Measurements from ENCODE around the gene TUBB4B.

Gene TUBB4B

DNA sequence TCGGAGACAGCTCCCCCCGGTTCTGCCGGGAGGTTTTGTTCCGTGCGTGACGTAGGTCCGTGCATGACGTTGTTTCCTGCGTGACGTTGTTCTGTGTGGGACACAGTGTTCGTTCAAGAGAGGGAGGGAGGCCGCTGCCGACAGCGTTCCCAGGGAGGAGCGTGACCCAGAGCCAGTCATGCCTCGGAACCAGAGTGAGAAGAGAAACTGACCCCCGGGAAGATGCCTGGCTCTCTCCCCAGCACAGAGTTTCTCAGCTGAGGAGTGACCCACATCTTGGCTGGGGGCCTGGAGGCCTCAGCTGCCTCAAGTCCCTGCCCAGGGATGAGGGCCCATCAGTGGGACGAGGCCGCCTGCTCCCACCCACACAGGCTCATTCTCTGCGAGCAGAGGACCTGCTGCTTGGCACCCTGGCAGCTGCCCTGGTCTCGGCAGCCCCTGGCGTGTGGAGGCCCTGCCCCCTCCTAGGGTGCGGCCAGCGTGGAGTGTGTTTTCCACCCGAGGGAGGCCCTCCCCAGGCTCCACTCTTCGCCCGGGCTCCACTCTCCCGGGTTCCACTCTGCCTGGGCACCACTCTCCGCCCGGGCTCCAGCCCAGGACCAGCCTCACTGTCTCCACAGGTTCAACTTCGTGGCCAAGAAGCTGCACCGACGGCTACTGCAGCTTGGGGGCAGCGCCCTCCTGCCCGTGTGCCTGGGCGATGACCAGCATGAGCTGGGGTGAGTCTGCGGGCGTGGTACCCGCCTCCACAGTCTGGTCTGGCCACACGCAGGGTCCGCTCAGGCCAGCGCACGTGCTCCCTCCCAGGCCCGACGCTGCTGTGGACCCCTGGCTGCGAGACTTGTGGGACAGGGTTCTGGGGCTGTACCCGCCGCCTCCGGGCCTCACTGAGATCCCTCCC lies 27.7 kb upstream of the TUBB4B start:
- DNase-seq, result no peak

DNA sequence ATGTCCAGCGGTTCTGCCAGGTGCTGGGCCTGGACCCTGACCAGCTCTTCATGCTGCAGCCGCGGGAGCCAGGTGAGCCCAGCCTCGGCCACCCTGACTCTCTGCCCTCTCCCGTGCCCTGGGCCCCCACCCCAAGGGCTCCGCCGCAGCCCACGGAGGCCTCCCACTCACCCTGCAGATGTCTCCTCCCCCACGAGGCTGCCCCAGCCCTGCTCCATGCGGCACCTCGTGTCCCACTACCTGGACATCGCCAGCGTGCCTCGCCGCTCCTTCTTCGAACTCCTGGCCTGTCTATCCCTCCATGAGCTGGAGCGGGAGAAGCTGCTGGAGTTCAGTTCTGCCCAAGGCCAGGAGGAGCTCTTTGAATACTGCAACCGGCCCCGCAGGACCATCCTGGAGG lies 26.5 kb upstream of the TUBB4B start:
- DNase-seq, result no peak

DNA sequence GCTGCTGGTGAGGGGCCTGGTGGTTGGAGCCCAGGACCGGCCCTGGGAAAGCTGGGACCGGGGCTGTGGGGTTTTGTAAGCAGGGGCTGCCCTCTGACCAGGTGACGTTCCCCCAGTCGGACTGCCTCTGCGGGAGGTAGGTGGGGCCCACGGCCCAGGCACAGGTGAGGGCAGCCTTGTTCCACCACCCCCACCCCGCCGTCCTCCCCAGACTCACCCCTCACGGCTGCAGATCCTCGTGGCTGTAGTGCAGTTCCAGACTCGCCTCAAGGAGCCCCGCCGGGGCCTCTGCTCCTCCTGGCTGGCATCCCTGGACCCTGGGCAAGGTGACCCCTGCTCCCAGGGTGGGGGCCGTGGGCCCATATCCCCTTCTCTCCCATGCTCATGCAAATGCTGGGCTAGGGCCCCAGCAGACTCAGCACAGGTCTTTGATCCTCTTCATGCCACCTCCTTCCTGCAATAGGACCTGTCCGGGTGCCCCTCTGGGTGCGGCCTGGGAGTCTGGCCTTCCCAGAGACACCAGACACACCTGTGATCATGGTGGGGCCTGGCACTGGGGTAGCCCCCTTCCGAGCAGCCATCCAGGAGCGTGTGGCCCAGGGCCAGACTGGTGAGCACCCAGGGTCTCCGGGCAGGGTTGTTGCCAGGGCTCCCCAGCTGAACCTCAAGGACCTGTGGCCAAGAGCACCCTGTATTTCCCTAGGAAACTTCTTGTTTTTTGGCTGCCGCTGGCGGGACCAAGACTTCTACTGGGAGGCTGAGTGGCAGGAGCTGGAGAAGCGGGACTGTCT lies 25.7 kb upstream of the TUBB4B start:
- DNase-seq, result no peak

DNA sequence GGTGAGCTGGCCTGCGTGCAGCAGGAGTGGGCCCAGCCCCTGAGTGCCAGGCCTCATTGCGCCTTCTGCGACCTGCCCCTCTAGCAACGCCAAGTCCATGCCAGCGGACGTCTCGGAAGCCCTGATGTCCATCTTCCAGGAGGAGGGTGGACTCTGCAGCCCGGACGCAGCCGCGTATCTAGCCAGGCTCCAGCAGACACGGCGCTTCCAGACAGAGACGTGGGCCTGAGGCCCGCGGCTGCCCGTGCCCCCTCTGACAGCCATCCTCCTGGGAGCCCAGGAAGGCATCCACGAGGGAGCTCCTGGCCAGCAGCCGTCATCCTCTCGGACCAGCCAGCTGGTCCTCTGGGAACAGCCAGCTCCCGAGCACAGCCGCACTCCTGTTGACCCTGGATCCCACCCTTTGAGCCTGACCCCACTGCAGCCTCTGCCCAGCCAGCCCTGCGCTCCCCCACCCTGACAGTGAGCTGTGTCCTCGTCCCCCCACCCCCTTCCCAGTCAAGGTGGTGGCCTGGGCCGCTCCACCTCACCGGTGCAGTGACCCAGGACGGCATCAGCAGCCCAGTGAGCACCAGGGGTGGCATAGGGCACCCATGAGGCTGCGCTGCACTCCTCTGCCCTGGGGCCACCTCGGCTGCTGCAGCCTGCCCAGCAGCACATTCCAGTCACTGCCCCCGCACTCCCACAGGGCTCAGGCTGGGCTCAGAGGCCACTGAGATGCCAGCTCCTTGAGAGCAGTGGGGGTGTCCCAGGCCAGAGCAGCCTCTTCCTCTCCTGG lies 24.7 kb upstream of the TUBB4B start:
- no peak for DNase-seq

DNA sequence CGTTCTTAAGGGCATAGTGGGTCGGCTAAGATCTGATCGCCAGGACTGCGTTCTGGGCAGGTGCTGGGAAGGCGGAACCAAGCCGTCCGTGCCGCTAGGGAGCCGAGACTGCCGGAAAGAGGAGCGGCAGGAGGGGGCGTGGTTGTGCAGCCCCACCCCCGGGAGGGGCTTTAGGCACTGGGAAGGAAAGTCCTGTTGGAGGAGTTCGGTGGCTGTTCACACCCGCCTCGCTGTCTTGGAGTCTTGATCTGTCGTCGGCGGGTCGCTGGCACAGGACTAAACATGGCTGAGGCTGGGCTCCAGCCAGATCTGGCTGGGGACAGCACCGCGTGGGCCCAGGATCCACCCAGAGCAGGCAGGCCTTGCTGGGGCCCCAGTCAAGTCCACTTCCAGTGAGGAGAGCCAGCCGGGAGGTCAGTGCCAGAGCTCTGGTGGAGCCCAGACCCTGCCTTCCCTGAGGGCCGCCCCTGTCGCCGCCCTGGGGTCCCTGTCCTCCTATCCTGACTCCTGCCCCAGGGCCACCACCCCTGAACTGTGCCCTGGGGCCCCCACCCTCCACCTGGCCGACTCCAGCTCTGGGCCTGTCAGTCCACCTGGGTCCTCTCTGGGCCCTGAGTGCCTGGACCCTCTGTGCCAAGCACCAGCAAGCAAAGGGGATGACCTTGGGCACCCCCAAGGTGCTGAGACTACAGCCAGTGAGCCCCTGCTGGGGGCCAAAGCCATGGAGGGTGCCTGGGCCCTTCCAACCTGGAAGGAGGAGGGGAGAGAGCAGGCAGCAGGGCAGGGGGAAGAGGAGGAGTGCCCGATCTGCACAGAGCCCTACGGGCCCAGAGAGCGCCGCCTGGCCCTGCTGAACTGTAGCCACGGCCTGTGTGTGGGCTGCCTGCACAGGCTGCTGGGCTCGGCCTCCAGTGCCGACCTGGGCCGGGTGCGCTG lies 23.5 kb upstream of the TUBB4B start:
- no peak for DNase-seq

DNA sequence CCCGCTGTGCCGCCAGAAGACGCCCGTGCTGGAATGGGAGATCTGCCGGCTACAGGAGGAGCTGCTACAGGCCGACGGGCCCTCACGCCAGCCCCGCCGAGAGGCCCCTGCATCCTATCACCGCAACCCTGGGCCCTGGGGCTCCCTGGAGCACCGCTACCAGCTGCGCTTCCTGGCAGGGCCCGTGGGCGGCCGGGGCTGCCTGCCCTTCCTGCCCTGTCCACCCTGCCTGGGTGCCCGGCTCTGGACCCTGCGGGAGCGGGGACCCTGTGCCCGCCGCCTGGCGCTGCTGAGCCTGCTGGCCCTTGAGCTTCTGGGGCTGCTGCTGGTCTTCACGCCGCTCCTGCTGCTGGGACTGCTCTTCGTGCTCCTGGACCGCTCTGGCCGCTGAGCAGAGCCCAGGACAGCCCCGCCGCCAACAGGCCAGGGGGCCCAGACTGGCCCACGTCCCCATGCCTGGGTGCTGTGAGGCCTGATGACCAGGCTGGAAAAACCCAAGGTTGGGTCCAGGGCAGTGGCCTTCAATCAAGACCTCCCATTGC lies 22.8 kb upstream of the TUBB4B start:
- DNase-seq, result no peak

DNA sequence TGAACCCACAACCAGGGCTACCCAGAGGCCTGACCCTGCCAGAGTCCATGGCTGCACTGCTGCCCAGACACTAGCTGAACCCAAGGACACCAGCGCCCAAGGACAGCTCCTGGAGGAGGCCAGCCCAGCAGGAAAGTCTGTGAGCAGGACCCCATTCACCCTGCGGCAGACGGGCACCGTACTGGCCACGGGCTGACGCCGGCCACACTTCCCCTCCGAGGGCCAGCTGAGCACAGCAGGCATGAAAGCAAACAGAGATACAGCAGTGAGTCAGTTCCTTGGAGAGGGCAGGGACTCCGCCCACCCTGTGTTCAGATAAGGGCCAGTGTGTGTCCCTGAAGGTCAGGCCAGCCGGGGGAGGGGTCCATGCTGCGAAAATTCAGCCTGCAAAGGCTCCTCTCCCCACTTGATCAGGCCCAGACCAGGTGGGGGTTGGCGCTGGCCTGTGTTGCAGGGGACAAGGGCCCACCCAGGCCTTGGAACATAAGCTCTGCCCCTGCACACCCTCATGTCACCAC lies 22.3 kb upstream of the TUBB4B start:
- no peak for DNase-seq

DNA sequence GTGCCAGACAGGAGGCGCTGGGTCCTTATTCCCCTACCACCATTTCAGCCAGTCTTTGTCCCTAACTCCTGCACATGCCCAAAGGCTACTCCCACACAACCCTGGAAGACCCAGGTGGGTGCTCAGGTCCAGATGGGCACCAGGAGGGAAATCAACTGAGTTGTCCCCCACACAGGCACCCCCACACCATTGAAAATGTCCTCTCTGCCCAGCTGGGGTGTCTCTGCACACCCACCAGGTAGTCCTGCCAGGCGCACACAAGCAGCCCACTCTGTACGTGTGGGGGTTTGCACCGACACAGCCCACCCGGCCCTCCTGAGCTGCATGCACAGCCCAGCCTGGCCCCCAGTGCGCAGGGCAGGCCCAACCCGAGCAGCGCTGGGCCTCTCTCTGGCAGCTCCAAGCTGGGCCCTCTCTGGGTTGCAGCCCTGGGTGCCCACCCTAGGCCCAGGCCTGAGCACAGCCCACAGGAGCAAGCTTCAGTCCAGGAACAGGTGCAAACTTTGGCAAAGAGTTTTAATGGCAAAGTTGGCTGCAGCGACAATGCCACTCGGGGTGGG lies 21.2 kb upstream of the TUBB4B start:
- DNase-seq, result no peak

DNA sequence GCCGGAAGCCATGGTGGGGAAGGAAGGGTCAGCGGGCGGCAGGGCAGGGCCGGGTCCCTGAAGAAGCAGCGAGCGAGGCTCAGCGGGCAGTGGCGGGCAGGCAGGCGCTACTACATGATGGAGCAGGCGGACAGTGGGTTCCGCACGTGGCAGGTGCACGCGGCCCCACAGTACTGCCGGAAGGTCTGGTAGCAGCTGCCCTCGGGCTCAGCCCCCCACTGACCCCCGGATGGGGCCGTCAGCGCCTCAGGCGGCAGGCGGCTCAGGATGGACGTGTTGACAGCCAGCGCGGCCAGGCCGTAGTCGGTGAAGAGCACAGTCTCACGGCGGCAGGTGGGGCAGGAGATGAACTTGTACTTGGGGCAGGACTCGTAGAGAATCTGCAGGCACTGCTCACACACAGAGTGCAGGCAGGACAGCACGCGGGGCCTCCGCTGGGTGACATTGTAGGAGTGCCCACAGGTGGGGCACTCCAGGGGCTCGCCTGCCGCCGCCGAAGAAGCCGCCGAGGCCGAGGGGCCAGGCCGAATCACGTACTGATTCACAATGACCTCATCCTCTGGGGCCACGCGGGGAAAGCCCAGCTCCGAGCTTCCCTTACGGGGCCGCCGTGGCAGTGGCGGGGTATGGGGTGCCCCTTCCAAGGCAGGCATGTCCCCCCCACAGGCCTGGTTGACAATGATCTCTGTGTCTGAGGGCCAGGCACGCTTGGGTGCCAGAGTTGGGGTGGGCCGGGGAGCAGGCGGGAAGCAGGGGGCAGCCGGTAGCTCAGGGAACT lies 20.6 kb upstream of the TUBB4B start:
- no peak for DNase-seq

DNA sequence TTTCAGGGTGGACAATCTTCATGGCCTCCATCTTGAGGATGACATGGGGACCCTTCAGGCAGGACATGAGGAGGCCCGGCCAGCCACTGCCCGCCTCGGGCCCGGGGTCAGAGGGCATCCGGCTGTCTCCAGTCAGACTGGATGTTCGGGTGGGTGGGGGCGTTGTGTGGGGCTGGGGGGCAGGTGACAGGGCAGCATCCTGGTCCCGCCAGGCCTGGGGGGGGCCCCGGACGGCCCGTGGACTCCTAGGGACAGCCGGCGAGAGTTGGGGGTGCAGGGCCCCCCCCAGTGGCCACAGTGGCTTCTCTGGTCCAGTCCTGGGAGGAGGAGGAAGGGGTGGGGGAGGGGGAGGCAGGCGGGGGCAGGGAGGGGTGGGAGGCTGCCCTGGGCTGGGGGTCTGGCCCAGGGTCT lies 20.0 kb upstream of the TUBB4B start:
- DNase-seq, result no peak

DNA sequence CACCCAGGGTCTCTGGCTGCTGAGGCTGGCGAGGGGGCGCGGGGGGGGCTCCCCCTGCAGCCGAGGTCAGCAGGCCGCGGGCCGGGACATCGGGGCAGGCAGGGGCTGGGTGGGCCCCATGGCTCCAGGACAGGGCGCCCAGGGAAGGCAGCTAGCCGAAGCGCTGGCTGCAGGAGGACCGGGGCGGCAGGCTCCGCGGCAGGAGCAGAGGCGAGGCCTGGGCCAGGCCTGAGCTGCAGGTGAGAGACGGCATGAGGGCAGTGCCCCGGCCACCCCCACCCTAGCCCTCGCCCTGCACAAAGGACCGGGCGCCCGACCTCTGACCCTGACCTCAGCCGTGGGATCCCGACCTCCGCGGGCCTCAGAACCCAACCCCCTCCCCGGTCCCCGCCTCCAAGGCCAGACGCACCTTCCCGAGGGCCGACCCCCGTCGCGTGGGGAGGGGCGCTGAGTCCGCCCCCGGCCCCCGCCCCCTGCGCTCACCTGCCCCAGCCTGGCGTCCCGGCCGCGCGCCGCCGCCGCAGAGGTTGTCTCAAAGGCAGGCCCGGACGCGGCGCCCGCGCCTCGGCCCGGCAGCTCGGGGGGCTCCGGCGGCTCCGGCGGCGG lies 19.5 kb upstream of the TUBB4B start:
- DNase-seq, result no peak

DNA sequence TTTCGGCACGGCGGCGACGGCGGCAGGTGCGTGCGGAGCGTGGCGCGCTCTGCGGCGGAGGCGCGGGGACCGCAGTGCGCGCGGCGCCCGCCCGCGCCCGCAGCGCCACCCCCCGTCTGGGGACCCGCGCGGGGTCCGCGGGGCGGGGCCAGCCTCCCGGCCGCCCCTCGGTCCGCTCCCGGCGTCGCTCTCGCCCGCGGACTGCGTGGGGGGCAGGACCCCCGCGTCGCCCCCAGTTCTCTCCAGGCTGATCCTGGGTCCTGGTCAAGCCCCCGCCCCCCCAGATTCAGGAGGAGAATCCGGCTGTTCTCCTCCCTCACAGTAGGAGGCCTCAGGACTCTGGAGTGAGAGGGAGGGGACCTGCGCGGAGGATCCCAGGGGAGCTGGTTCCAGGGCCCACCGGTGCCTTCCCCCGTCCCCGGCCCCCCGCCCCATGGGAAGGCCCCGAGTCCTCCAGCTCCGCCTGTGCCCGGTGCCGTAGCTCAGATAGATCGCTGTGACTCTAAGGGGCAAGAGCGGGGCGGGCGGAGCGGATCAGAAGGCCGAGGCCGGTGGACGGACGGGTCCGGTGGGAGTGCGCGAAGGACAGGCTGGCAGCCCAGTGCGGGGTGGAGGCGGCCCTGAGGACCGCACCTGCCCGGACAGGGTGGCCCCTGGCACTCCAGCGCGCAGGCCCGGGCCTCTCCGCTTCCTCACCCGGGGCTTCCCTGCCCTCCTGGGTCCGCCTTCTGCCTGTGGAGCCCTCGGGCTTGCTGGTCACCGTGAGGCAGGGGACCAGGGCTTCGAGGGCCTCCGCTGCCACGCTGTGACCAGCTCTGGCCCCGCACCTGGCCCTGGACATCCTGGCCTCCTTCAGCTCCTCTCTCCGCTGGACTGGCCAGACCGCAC lies 18.7 kb upstream of the TUBB4B start, which contains the start of gene RNF208:
RNF208 (minus strand) TSS at position 51 of the 888 bp plus-strand sequence. CDS start 1,028 bp downstream, outside the sequence.
- DNase-seq, result no peak

DNA sequence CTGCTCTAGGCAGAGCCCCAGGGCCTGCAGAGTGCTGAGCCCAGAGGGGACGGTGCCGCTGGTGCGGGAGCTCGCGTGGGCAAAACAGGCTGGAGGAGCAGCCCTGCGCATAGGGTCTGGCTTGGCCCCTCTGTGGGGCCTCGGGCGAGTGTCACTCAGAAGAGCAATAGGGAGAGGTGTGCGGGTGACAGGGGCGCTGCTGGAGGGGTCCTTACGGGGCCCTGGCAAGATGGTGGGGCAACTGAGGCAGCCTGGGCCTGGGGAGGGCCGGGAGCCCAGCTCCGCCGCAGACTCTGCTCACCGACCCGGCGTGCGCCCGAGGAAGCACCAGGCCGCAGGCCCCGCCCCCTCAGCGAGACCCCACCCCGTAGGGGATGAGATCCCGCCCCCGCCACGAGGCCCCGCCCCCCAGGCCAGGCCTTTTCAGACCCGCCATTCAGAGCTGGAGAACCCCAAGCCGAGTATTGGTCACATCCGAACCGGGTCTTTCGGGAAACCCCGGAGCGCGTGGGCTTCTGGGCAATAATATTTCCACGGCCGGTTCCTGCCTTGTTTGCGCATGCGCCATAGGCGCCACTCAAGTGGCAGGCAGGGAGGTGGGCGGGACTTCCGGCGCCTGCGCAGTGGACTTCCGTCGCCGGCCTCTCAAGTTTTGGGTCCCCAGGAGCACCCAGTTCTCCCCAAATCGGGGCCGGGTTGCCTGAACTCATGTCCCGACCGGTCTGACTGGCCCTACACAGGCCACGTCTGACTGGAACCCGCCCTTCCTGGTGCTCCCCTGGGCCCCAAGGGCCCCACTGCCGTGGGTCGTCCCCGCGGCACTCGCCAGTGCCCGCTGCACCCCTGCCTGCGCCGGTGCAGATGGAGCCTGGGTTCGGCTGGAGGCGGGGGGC lies 17.8 kb upstream of the TUBB4B start:
- peak; percentile 98 to 99 for DNase-seq

DNA sequence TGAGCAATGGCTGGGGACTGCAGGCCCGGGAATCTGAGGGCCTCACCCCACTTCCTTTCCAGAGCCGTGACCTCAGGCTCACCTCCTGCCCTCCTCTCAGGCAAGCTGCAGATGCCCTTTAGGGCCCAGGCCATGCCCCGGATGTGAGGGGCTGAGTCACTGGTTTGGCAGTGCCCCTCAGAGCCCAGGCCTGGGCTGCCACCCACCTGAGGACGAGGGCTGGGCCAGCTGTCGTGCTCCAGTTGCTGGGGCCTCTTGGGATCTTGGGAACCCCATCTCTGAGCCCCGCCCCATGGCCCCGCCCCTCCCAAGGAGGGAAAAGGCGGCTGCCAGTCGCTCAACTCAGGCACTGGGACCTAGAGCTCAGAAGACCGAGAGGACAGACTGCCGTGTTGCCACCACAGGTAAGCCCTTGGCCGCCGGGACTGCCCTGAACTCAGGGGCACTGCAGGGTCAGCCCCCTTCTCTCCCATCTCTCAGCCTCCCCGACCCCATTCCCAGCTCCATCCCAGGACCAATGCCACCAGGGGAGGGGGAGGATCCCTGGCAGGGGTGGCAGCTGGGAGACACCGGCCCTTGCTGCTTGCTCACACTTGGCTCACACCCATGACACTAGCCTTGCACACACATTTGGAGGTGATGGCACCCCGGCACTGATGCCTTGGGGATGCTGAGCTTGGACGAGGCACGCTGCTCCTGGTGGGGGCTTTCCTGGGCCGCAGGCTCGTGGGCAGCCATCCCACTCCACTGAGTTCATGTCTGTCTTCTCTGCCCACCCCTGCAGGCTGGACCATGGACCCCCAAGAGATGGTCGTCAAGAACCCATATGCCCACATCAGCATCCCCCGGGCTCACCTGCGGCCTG lies 16.0 kb upstream of the TUBB4B start, which contains the start of gene CYSRT1:
CYSRT1 (plus strand) TSS at position 345 of the 865 bp plus-strand sequence; CDS start at position 793, 448 bp downstream.
- DNase-seq, result no peak

DNA sequence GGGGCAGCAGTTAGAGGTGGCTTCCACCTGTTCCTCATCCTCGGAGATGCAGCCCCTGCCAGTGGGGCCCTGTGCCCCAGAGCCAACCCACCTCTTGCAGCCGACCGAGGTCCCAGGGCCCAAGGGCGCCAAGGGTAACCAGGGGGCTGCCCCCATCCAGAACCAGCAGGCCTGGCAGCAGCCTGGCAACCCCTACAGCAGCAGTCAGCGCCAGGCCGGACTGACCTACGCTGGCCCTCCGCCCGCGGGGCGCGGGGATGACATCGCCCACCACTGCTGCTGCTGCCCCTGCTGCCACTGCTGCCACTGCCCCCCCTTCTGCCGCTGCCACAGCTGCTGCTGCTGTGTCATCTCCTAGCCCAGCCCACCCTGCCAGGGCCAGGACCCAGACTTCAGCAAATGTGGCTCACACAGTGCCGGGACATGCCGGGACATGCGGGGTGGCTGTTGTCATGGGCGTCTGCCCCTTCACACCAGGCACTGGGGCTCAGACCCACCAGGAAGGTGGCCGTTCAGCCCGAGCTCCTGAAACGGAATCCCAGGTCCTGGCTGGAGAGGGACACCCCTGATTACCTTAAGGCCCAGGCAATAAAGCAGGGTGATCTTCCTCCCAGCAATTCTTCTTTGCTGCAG lies 15.3 kb upstream of the TUBB4B start:
- DNase-seq, result no peak
